Liver (tissue), 9 donors: Measurements from ENCODE around the gene KXD1. TPM values are rescaled to one million over a fixed set of nuclear protein-coding genes. Genes with fewer than 3 reads are reported as not detected.
A peak's percentile ranks its signal among the peaks of the same experiment; 100 is the strongest.

ENCODE experiments used
- DNase-seq: peaks from one replicate; pipeline ENCODE4 v3.0.0-alpha.2; 2017; ENCODE audit warnings: low spot score
- H3K27ac ChIP-seq, 2 donors: one replicate each; pipeline ENCODE4 v1.7.0; 2013; ENCODE audit warnings: inconsistent platforms in 2 of 2, low read length in 2 of 2, control low read depth in 1 of 2, low read depth in 1 of 2, mild to moderate bottlenecking in 1 of 2
- H3K27me3 ChIP-seq, 4 donors: one replicate each; pipeline versions ENCODE4 v1.6.1 to v1.7.0; 2013; ENCODE audit warnings: low read length in 3 of 4, inconsistent platforms in 1 of 4, mild to moderate bottlenecking in 1 of 4, moderate library complexity in 1 of 4; ENCODE audit not compliant: control insufficient read depth in 4 of 4, insufficient read depth in 4 of 4
- H3K36me3 ChIP-seq, 4 donors: one replicate each; pipeline versions ENCODE4 v1.6.1 to v1.7.0; 2013; ENCODE audit warnings: low read length in 3 of 4, mild to moderate bottlenecking in 3 of 4, low read depth in 1 of 4, moderate library complexity in 1 of 4; ENCODE audit not compliant: control insufficient read depth in 4 of 4, insufficient read depth in 3 of 4
- H3K4me1 ChIP-seq, 4 donors: one replicate each; pipeline versions ENCODE4 v1.6.1 to v1.7.0; 2013; ENCODE audit warnings: low read length in 3 of 4, mild to moderate bottlenecking in 3 of 4, moderate library complexity in 1 of 4; ENCODE audit not compliant: control insufficient read depth in 4 of 4, insufficient read depth in 4 of 4
- H3K4me3 ChIP-seq, 3 donors: one replicate each; pipeline versions ENCODE4 v1.6.1 to v1.7.0; 2013; ENCODE audit warnings: low read length in 3 of 3, control low read depth in 1 of 3, low read depth in 1 of 3, mild to moderate bottlenecking in 1 of 3
- H3K9ac ChIP-seq, 2 donors: one replicate each; pipeline ENCODE4 v1.7.0; 2013; ENCODE audit warnings: low read length in 2 of 2, mild to moderate bottlenecking in 2 of 2, moderate library complexity in 2 of 2, control low read depth in 1 of 2, low read depth in 1 of 2
- H3K9me3 ChIP-seq, 4 donors: one replicate each; pipeline versions ENCODE4 v1.6.1 to v1.7.0; 2013; ENCODE audit warnings: low read length in 3 of 4; ENCODE audit not compliant: control insufficient read depth in 4 of 4
- ATF3 ChIP-seq: IDR thresholded peaks from 2 replicates; pipeline ENCODE4 v1.6.1; 2016; ENCODE audit warnings: antibody characterized with exemption
- CTCF ChIP-seq: fragments of 150-350 bp; IDR thresholded peaks from 2 replicates; pipeline ENCODE4 v1.5.1; 2017; ENCODE audit warnings: improper control_type of control experiment, low read depth, low read length; ENCODE audit not compliant: missing input control
- EGR1 ChIP-seq, 2 donors: IDR thresholded peaks; 2 replicates each; pipeline ENCODE4 v1.6.1; 2016 to 2018; ENCODE audit warnings: antibody characterized with exemption in 2 of 2, low read depth in 2 of 2
- FOXA1 ChIP-seq: IDR thresholded peaks from 2 replicates; pipeline ENCODE4 v1.6.1; 2016; ENCODE audit warnings: antibody characterized with exemption
- FOXA2 ChIP-seq: IDR thresholded peaks from 2 replicates; pipeline ENCODE4 v1.6.1; 2016; ENCODE audit warnings: antibody characterized with exemption
- GABPA ChIP-seq, 2 donors: IDR thresholded peaks in 1 of 2; conservative IDR thresholded peaks in 1 of 2; 2 replicates each; pipeline ENCODE4 v1.6.1; 2016; ENCODE audit warnings: antibody characterized with exemption in 2 of 2, mild to moderate bottlenecking in 1 of 2, moderate library complexity in 1 of 2
- HNF4A ChIP-seq, 2 donors: conservative IDR thresholded peaks; 2 replicates each; pipeline ENCODE4 v1.6.1; 2016; ENCODE audit warnings: antibody characterized with exemption in 2 of 2, mild to moderate bottlenecking in 2 of 2
- HNF4G ChIP-seq: IDR thresholded peaks from 2 replicates; pipeline ENCODE4 v1.6.1; 2016; ENCODE audit warnings: antibody characterized with exemption
- JUND ChIP-seq, 2 donors: IDR thresholded peaks; 2 replicates each; pipeline ENCODE4 v1.6.1; 2016; ENCODE audit warnings: antibody characterized with exemption in 2 of 2
- MAX ChIP-seq: IDR thresholded peaks from 2 replicates; pipeline ENCODE4 v1.6.1; 2016; ENCODE audit warnings: antibody characterized with exemption
- NR2F2 ChIP-seq: IDR thresholded peaks from 2 replicates; pipeline ENCODE4 v1.6.1; 2016; ENCODE audit warnings: antibody characterized with exemption
- RAD21 ChIP-seq, 2 donors: IDR thresholded peaks; 2 replicates each; pipeline ENCODE4 v1.6.1; 2016; ENCODE audit warnings: antibody characterized with exemption in 2 of 2, mild to moderate bottlenecking in 2 of 2
- REST ChIP-seq: IDR thresholded peaks from 2 replicates; pipeline ENCODE4 v1.6.1; 2016; ENCODE audit warnings: antibody characterized with exemption, mild to moderate bottlenecking
- RXRA ChIP-seq, 2 donors: IDR thresholded peaks; 2 replicates each; pipeline ENCODE4 v1.6.1; 2017 to 2018; ENCODE audit warnings: antibody characterized with exemption in 2 of 2, mild to moderate bottlenecking in 1 of 2
- SP1 ChIP-seq: IDR thresholded peaks from 2 replicates; pipeline ENCODE4 v1.6.1; 2018; ENCODE audit warnings: antibody characterized with exemption, mild to moderate bottlenecking
- TAF1 ChIP-seq: conservative IDR thresholded peaks from 2 replicates; pipeline ENCODE4 v1.6.1; 2016; ENCODE audit warnings: antibody characterized with exemption, mild to moderate bottlenecking
- YY1 ChIP-seq: IDR thresholded peaks from 2 replicates; pipeline ENCODE4 v1.6.1; 2016; ENCODE audit warnings: antibody characterized with exemption, mild to moderate bottlenecking
- ZBTB33 ChIP-seq: IDR thresholded peaks from 2 replicates; pipeline ENCODE4 v1.6.1; 2016; ENCODE audit warnings: antibody characterized with exemption
- WGBS: extraction: QIAGEN DNeasy Blood & Tissue Kit; methylation state at CpG from one replicate; pipeline ENCODE4 v1.1.7; 2013; 5-methylcytosine and 5-hydroxymethylcytosine counted together
- polyA plus RNA-seq, 2 donors: library from polyadenylated mRNA; stranded (reverse) in 1 of 2; unstranded in 1 of 2; fragments of 200-250 nt in 1 of 2; fragments of >200 nt in 1 of 2; fragmentation: Nextera tagmentation in 1 of 2; extraction: Ambion mirVana in 1 of 2; gene quantifications; one replicate each; pipeline versions ENCODE4 v1.2.1 to v1.2.3, GENCODE V29; 2013 to 2015
- total RNA-seq, 2 donors: library from RNA; depleted of rRNA; stranded (reverse); fragments of >200 nt; gene quantifications; one replicate each; pipeline ENCODE4 v1.2.3, GENCODE V29; 2014
- donor health status: healthy.
- donor health status: healthy.
- donor health status: healthy.
- donor health status: healthy.
- donor health status: healthy.

Gene KXD1
- total and polyA plus RNA-seq, 4 donors: 31.8 to 53.6 (median 43.4) TPM

- Histone ChIP-seq H3K9ac (peak overlapping the region in 1 of 2 donors; percentile 30), H3K36me3 (peaks cover 0 to 3% (median 1%) of the 10 kb centered on the region in 4 donors), H3K4me1 (peaks cover 5 to 17% (median 11%) of the 10 kb centered on the region in 4 donors), H3K27me3 (no peaks in the 10 kb centered on the region), H3K4me3 (peak overlapping the region; percentile 72 to 83 (median 78)), H3K27ac (peak overlapping the region; percentile 74 to 84), H3K9me3 (no peaks in the 10 kb centered on the region)
- TF ChIP-seq NR2F2 (peak; percentile 24), SP1 (no peak), RXRA (IDR thresholded peaks at IDR 0.05) (no peak)
- WGBS: 43% methylated on average over 16 of the region's 16 CpGs
- DNase-seq: no peak
Measured at GRCh38 chr19:18587962-18588610, 30.4 kb downstream of the KXD1 start.

GRCh38 chr19:18588611-18589379, 31.1 kb downstream of the KXD1 start, which contains the start of gene REX1BD:
REX1BD (plus strand) TSS chr19:18588798; CDS start chr19:18588802, 4 bp downstream.
- peak; percentile 89 for DNase-seq
- under 1% methylated on average over 72 of the region's 72 CpGs for WGBS

More at GRCh38 chr19:18588611-18589379, 31.1 kb downstream of the KXD1 start, which contains the start of gene REX1BD:
- Histone ChIP-seq H3K9me3 (no peaks in the 10 kb centered on the region), H3K36me3 (peaks cover 0 to 3% (median 1%) of the 10 kb centered on the region in 4 donors), H3K9ac (peak within 1 kb of the TSS; percentile 30 to 33), H3K27me3 (no peaks in the 10 kb centered on the region), H3K4me1 (peaks cover 5 to 17% (median 11%) of the 10 kb centered on the region in 4 donors), H3K27ac (peak within 1 kb of the TSS; percentile 74 to 84), H3K4me3 (peak within 1 kb of the TSS; percentile 72 to 83 (median 78))
- no peak for TF ChIP-seq MAX
- no peak for TF ChIP-seq ZBTB33
- no peak for TF ChIP-seq JUND (IDR thresholded peaks at IDR 0.05)
- peak; percentile 54 to 75 for TF ChIP-seq RAD21 (IDR thresholded peaks at IDR 0.05)
- TF ChIP-seq HNF4G: no peak
- TF ChIP-seq NR2F2: no peak
- no peak for TF ChIP-seq SP1
- TF ChIP-seq YY1: peak; percentile 18
- peak in 1 of 2 donors; percentile 43 for TF ChIP-seq GABPA (IDR thresholded peaks at IDR 0.05 in 1 of 2, conservative IDR thresholded peaks at IDR 0.05 in 1 of 2)
- TF ChIP-seq HNF4A (conservative IDR thresholded peaks at IDR 0.05): no peak
- no peak for TF ChIP-seq FOXA1
- TF ChIP-seq ATF3: no peak
- peak; percentile 75 for TF ChIP-seq CTCF
- no peak for TF ChIP-seq EGR1 (IDR thresholded peaks at IDR 0.05; ENCODE audit: low read depth in 2 of 2)
- TF ChIP-seq RXRA (IDR thresholded peaks at IDR 0.05): no peak
- TF ChIP-seq REST: peak; percentile 26
- TF ChIP-seq FOXA2: no peak
- TF ChIP-seq TAF1: no peak
